ENCODE results near the gene TP63.
A peak's percentile ranks its signal among the peaks of the same experiment; 100 is the strongest.

The TP63 gene

DNA sequence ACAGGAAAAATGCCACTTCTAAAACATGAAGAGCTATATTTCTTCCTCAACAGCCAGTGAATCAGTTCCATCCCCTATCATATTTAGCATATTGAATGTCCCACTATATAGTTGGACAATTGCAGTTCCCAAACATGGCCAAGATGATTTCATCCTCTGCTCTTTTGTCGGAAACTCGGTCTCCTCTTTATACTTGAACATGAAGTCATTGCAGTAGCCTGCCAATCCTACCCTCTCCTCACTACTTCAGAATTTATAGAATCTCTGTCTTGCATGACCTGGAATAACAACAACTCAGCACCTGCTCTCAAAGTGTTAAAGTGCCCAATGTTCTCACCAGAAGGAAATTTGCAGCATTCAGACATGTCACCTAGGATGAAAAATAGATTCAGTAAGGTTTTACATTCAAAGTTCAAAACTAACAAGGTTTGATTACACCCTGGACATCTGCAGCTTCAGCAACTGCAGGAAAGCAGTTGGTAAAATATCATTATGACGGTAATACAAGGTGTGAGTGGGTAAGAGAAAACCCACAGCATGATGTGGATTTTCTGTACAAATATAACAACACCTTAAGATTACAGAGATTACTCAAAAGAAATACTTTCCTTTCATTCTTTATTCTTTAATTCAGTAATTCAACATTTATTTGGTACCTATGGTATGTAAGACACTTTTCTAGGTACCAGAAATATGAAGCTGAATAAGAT is 52.5 kb downstream of the TP63 start:
- no peak for DNase-seq (ENCODE audit: low read depth)

DNA sequence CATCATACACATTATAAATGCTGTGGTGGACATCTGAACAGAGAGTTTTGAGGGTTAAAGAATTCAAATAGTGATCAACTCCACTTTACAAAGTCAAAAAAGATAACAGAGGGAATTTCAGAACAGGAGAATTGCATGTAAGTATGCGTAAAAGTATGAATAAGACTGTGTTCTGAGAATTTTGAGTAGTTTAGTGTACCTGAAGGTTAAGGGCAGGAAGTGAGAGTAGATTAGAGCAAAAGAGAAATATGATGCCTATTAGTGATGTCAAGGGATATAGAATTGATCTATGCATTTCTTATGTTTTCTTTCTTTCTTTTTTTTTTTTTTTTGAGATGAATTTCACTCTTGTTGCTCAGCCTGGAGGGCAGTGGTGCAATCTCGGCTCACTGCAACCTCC is 53.1 kb downstream of the TP63 start:
- DNase-seq (ENCODE audit: low read depth) = no peak

DNA sequence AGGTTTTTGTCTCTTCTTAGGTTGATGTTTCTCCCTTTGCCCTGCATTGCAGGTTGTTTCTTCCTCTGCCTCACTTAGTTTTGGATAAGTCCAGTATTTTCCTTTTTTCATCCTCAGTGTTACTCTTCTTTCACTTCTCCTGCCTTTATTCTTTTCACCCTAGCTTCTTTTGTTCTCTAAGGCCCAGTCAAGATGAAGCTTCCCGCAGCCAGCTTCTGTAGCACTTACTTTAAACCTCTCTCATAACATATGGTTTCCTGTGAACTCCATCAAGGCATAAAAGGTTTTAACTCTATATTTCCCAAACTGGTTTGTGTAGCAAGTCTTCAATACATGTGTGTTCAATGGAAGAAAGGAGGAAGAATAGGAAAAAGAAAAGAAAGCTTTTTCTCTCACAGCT is 54.1 kb downstream of the TP63 start:
- no peak for DNase-seq (ENCODE audit: low read depth)

DNA sequence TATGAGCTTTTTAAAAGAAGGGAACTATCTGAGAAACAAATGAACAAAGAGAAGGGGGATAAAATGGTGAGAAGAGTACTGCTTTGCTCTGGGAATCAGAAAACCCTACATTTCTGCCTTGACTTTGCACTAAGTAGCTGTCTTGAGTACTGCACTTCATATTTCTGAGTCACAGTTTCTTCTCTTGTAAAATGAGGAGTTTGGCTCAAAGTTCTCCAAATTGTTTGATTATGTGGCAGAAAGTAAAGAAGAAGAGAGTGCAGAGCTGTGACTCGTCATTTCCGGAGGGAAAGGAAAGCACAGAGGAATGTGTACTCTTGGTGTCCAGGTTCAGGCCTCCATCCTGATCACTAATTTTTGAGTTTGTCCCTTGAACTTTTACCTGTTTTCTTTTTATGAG is 54.7 kb downstream of the TP63 start:
- DNase-seq (ENCODE audit: low read depth) = peak; percentile 16

DNA sequence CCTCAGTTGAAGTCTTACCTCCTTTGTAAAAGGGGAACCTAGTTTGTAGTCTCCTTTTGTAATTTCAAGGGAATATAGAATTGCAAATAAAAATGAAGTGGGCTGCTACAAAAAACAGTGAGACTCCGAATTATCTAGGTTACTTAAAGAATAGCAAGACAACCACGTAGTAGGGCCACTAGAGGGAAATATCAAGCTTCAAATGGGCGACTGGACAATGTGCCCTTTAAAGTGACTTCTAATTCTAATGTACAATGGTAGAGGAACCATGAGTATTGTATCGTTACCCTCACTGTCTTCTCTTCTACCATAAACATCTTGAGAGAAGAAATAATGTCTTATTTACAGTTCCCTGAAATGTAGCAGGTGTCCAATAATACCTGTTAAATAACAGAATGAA is 56.3 kb downstream of the TP63 start:
- DNase-seq (ENCODE audit: low read depth) = no peak

DNA sequence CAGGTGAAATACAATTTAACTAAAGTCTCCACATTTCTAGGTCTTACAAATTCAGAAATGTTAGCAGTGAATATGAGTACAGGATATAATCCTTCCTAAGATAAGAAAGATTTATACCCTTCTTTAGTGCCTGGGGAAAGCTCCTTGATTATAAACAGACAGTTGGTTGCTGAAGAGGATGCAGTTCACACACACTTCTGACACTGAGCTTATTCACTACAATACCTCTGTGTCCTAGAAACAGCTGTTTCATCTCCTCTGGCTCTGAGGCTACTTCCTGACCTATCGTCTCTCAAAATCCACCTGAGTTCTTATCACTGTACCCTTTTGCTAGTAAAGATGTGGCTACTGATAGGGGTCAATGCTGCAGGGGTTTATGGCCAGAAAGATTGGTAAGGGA is 57.1 kb downstream of the TP63 start:
- DNase-seq (ENCODE audit: low read depth) = no peak

DNA sequence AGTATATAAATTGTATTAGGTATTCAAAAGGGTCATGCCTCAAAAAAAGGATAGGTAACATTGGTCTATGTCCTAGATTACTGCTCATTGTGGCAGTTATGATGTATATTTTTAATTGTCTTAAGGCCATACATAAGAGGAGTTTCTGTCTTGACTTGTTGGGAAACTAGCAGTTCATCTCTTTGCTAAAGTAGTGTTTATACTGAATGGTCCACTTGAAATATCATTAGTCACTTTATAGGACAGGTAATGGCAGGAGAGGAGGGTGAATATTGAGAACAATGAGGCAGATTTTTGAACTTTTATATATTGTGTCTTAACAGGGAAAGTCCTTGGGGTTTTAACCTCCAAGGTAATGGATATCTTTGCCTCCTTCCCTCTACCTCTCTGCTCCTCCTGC is 58.4 kb downstream of the TP63 start:
- DNase-seq (ENCODE audit: low read depth) = no peak

DNA sequence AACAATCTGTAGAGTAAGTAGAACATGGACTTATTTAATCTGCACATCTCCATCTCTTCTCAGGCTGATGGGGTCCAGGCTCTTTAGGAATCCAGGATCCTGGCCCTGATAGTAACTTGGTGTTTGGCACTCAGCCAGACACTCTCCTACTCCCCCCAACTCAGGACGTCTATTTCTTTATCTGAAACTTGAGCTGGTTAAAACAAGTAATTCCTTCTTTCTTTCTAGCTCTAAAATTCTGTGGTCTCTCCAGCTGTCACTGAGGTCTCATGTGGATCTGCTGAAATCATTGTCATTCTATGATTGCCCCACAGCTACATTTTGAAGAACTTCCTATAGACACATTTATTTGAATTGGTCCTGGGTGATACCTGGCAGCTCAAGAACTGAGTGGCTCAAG is 59.0 kb downstream of the TP63 start:
- no peak for DNase-seq (ENCODE audit: low read depth)

DNA sequence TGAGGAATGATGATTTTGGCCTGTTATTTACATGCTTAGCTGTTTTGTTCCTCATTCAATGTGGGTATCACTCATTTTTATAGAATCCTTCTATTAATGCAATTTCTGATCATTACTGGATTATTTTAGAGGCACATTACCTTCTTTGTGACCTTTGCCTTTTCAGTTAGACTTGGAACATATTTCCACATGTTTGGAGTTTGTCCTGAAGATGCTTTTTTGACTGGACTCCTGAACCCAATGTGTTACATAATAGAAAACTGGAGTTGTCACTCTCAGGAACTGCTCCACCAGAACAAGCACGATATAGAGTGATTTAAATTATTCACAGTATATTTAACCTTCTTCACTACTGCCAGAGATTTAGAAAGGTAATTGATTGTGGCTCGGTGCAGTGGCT is 59.5 kb downstream of the TP63 start:
- no peak for DNase-seq (ENCODE audit: low read depth)

DNA sequence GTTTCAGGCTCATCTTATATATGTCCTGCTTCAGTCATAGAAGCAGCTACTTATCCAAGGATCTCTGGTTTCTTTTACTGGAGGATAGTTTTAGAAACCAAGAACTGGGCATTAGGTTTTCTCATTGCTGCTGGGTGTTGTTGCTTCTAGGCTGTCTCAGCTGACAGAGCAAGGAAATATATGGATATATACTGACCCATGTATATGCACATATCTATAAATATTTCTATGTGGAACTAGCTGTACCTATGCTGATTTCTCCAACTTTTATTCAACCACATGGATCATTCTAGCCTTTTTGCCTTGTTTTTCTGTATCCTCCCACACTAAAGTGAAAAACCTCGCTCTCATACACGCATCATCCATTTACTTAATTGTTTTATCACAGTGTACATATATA is 64.2 kb downstream of the TP63 start:
- no peak for DNase-seq (ENCODE audit: low read depth)

DNA sequence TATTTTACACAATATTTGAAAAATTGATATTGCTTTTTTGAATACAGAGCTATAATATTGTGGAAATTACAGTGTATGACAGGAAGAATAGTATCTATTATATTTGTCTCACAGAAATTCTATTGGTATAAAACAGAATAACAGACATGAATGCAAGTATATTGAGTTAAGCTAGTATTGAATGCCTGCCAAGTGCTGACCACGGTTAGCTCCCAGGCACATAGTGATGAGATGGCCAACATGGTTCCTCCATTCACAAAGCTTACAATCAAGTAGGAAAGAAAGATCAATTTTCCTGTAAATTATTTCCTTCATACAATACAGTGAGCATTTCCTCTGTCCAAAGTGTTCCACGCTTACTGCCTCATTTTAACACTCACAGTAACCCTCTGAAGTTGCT is 67.6 kb downstream of the TP63 start:
- DNase-seq (ENCODE audit: low read depth) = no peak

DNA sequence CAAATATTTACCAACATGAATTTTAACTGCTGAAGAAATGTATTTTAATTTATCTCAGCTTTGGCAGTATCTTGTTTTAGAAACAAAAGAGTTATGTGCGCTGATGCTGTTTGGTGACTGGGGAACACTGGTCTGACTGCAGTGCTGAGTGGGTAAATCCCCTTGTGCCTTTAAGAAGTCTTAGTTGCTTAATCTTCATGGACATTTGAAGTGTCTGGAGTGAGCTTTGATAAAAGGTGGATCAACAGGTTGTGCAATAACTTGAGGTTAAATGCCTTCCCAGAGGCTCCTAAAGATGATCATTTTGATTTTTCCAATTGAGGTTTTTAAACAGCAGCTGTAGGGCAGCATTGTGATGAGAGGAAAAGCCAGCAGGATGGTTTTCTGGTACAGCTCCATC is 68.7 kb downstream of the TP63 start:
- no peak for DNase-seq (ENCODE audit: low read depth)

DNA sequence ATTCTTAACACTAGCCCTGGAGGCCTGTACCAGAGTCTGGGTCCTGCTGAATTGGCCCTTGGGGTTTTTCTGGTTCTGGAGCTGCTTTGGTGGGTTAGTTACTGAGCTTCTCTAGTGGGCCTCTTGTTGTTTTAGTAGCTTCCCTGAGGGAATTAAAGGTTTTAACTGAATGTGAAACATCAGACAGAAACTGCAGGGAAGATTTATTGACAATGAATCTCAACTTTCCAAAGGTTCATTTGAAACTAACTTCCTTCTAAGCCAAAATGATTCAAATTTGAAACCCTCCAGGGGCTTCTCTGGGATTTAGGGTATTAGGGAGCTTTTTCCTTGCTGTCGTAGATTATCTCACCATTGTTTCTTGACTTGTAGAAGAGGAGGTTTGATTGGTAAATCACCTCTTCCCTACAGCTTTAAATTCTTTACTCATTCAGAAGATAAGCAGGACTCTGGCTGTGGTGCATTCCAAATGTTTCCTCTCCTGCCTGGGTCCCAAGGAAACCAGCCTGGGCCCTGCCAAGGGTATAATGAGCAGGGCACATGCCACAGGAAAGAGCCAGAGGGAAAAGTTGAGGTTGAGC is 71.0 kb downstream of the TP63 start:
- no peak for DNase-seq (ENCODE audit: low read depth)

DNA sequence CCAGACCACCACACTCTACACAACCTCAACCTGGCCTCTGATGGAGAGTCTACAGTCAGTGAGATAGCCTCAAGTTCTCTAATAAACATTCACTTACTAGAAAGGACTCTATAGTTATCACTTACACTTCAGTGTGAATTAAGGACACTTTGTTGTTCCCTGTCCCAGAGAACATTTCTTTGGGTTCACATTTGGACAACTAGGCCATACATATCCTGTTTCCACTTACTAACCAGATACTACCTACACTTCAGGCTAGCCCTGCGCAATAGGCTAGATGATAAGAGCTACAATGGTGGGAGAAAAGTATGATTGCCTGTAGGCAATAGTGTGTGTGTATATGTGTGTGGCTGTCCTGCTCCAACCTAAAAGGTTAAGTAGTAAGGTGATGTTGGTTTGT is 72.7 kb downstream of the TP63 start:
- no peak for DNase-seq (ENCODE audit: low read depth)

DNA sequence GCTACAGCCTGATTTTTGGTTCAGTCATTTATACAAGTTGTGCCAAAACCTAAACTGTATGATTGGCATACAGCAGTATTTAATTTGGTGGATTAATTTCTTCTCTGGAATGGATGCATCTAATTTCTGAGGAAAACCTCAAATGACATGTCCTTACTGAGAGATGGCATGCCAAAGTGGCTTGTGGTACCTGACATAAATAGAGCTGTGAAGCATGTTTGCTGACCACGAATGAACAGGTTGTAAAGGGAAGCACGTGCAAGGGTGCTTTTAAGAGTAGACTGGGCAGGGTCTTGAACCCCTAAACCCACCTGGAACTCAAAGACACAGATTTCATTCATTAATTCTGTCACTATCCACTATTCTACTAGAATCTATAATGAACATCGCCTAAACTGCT is 77.2 kb downstream of the TP63 start:
- no peak for DNase-seq (ENCODE audit: low read depth)

DNA sequence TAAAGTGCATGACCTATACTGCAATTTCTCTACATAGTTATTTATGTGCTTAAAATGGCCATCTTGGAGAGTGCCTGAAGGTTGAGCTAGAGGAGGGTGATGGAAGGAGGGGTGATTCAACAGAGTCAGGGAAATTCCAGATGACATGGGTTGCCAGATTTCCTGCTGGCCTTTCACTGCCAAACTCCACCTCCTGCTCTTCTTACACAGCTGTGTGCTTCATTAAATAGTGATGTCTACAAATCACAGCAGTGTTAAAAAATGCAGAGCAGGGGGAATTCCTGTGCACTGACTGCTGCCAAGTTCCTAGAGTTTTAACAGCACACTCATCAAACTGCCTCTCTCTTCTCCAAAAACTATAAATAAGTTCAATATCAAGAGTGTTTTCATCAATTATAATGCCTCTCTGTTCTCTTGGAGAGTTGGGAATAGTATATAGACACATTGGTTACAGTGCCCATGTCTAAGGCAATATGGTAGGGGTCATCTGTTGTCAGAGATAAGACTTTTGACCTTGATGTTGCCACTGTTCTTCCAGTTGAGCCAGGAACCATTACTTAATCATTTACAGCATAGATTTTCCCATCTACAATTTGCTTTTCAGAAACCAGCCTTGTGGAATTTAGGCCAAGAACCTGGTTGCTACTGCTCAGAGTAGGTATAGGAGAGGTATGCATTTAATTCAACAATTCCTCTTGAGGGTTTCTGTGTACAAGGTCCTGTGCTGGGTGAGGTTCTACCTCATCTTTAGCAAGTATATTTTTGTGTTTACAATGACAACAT is 79.6 kb downstream of the TP63 start:
- DNase-seq (ENCODE audit: low read depth) = peak; percentile 92

DNA sequence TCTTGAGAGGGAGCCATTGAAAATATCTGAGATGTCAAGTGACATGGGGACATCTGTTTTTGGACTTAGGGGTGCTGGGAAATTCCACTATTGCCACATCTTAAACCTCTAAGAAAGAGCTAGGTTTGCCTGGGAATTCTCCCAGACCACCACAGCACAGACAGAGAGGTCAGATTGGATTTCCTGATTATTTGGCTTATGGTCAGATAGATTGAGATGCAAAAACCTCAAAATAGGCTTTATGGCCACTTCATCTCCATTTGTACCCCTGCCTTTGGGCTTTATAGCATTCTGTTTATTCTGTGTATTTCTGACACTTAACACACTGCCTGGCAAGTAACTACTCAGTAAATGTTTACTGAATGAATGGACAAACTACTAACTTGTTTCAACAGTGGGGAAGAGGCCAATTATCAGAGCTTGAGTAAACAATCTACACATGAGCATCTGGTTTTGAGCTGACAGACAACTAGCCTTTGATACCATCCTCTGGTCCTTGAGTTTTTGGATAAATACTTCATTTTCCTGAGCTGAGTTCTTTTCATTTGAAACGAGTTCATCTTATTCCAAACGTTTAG is 81.8 kb downstream of the TP63 start:
- no peak for DNase-seq (ENCODE audit: low read depth)

DNA sequence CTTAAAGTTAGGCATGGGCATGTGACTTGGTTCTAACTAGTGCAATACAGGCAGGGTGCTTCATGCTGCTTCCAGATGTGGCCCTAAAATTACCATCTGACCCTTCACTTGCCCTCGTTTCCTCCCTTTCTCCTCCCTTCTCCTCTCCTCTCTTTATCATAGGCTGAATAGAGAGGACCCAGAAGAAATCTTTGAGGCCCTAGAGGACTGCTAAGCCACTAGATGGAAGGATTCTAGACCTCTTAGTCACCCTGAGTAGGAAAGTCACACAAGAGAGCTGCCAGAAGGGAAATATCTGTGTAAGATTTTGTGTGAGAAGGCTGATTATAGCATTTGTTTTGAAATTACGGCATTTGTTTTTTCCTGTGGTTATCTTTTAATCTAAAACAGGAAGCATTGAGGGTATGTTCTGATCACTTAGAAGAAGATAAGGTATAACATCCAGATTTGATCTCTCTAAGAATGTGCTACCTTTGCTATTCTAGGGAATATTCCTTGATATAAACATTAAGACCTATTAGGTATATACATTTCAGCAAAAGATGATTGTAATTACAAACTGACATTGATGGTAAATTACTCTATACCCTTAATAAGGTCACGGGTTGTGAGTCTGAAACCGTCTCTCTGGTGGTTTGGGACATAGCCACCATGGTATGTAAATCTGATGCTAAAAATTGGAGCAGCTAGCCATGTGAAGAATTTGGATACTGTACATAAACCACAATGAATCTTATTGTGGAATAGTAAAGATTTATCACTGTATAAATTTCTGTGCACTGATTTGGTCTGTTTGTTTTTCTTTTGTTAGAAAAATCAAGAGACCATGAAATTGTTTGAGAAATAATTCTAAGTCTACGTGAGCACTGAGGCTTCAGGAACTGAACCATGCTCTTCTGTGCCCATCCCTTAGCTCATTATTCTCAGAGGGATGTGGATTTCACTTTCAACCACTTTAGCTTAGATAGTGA is 84.1 kb downstream of the TP63 start:
- DNase-seq (ENCODE audit: low read depth) = peak; percentile 49

DNA sequence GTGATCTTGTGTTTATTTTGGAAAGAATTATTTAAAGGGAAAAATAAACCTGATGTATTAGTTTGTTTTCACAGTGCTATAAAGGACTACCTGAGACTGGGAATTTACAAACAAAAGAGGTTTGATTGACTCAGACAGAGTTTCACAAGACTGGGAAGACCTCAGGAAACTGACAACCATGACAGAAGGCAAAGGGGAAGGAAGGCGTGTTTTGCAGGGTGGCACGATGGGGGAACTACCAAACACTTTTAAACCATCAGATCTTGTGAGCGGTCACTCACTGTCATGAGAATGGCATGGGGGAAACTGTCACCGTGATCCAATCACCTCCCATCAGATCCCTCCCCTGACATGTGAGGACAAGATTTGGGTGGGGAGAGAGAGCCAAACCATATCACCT is 87.0 kb downstream of the TP63 start:
- DNase-seq (ENCODE audit: low read depth) = no peak

DNA sequence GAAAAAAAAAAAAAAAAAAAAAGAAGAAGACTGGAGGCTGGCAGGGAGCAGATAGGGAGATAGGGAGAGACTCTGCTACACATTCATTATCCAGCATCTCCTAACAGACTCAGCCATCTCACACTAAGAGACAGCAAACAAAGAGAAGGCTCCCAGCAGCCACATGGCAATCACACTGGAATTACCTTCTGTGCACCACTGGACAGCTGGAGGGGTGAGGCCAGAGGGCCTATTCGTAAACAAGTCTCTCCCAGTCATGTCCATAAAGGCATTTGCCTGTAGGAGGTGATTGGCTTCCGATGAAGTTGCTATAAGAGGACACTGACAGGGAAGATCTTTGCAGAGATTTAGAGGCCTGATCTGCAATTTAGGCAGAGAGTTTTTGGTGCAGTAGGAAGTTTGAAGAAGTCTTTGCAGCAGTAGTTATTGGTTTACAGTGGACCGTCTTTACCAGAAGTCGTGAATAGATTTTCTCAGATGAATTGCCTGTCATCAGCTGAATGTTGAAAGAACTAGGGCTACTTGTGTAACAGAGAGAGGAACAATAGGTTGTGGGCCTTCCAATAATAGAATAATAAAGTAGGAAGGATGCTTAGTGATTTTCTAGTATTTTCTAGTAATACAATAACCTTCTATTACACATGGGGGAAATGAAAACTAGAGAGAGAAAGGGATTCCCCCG is 89.7 kb downstream of the TP63 start:
- no peak for DNase-seq (ENCODE audit: low read depth)
